Spleen (tissue), 7 donors: ENCODE data around the gene GNG7.

ENCODE experiments used
- CTCF ChIP-seq, 11 experiments: fragments of 200-600 bp in 7 of 11; fragments of 450-650 bp in 4 of 11; sonication (generic) in 4 of 11; IDR thresholded peaks in 8 of 11; conservative IDR thresholded peaks in 3 of 11; 1 replicate in 7 of 11; 2 replicates in 4 of 11; pipeline versions ENCODE4 v1.4.0 to v1.8.0; 2016 to 2021; ENCODE audit warnings: antibody characterized with exemption in 11 of 11, inconsistent platforms in 4 of 11, mild to moderate bottlenecking in 1 of 11
- POLR2A ChIP-seq, 3 donors: fragments of 450-650 bp; IDR thresholded peaks; one replicate each; pipeline ENCODE4 v1.5.1; 2017; ENCODE audit warnings: antibody characterized with exemption in 3 of 3, mild to moderate bottlenecking in 1 of 3
- donor health status: DM: no; HTN: no; CAD: no; lungs with moderate emphysema.
- donor health status: DM: no; HTN: no; CAD: no.
- donor health status: DM: no; HTN: no; CAD: no.

- TF ChIP-seq CTCF (IDR thresholded peaks at IDR 0.05 in 8 of 11, conservative IDR thresholded peaks at IDR 0.05 in 3 of 11) (no peak), POLR2A (IDR thresholded peaks at IDR 0.05) (no peak)
These were observed 238.1 kb downstream of the GNG7 start for GRCh38 chr19:2464389-2464788.
